ENCODE results near the gene RABGAP1L.
"Not testable (repeated sequence)": the region's sequence is repeated elsewhere in the genome, so short reads cannot be mapped to it uniquely, and the experiment has no call there.

The RABGAP1L gene

DNA sequence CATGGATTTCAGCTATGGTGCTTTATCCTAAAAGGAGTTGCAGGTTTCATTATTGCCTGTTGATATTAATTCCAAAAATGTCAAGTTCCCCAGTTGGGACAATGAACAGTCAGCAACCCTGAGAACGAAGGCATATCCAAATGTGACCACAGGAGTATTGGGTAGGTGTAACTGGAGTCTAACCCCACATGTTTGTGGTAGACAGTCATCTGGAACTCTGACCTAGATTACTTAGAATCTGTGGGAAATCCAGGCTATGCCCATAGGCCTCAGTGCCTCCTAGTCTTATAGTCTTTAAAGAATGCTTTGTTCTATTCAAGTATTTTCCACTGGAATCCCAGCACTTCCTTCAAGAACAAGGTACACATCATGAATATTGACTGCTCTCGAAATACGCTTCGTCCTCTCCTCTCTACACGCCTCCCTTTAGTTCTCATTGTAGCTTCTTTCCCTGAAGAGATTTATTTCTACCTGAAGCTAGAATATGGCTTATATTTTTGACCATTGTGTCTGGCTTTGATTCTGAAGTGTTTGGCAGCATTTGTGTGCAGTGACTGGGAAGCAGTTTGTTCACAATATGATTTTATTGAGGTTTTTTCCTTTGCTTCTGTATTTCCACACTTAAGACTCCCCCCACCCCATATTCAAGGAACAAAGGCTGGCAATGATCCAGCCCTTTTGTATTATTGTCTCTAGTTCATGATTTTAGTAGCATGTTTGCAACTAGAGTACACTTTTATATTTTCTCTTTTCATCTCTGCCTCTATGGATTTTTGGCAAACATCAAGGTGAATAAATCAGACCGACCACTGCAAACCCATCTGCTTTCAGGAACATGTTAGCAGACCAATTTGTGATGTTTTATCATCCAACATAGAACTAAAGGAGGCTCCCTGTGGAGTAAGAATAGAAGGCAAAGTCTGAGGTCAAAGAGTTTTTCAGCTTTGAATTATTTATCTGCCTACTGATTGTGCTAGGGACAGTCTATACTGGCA lies 467.0 kb downstream of the RABGAP1L start:
- no peak for DNase-seq (ENCODE audit: low read depth)
- TF ChIP-seq, protein P1, sequence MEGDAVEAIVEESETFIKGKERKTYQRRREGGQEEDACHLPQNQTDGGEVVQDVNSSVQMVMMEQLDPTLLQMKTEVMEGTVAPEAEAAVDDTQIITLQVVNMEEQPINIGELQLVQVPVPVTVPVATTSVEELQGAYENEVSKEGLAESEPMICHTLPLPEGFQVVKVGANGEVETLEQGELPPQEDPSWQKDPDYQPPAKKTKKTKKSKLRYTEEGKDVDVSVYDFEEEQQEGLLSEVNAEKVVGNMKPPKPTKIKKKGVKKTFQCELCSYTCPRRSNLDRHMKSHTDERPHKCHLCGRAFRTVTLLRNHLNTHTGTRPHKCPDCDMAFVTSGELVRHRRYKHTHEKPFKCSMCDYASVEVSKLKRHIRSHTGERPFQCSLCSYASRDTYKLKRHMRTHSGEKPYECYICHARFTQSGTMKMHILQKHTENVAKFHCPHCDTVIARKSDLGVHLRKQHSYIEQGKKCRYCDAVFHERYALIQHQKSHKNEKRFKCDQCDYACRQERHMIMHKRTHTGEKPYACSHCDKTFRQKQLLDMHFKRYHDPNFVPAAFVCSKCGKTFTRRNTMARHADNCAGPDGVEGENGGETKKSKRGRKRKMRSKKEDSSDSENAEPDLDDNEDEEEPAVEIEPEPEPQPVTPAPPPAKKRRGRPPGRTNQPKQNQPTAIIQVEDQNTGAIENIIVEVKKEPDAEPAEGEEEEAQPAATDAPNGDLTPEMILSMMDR (conservative IDR thresholded peaks at IDR 0.05; ENCODE audit: low read depth, low read length) = no peak
- no peak overlapping the region for H3K4me3 ChIP-seq (ENCODE audit: low read length)

DNA sequence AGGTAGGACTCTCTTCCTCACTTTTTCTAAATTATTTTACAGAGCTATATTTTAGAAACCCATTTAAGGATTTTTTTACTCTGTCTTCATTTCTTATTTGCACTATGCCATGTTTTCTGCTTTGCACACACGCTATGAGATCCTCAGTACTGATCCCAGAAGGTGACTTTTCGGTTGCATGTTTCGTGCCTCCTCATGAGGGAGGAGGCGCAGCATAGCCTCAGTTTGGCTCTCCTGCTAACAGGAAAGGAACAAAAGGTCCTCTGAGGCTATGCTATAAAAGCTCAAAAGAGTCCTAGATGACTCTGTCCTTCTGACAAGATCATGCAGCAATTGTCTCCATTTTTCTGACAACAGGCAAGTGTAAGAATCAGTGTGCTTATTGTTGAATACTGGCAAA lies 478.2 kb downstream of the RABGAP1L start:
- no peak for DNase-seq (ENCODE audit: low read depth)
- TF ChIP-seq, protein P1 (conservative IDR thresholded peaks at IDR 0.05; ENCODE audit: low read depth, low read length) = no peak
- no peak overlapping the region for H3K4me3 ChIP-seq (ENCODE audit: low read length)

- no peak overlapping the region for H3K4me3 ChIP-seq (ENCODE audit: low read length)
- DNase-seq (ENCODE audit: low read depth) = no peak
- TF ChIP-seq, protein P1 (conservative IDR thresholded peaks at IDR 0.05; ENCODE audit: low read depth, low read length) = no peak
Measured at GRCh38 chr1:174639461-174639860, 480.1 kb downstream of the RABGAP1L start.

DNA sequence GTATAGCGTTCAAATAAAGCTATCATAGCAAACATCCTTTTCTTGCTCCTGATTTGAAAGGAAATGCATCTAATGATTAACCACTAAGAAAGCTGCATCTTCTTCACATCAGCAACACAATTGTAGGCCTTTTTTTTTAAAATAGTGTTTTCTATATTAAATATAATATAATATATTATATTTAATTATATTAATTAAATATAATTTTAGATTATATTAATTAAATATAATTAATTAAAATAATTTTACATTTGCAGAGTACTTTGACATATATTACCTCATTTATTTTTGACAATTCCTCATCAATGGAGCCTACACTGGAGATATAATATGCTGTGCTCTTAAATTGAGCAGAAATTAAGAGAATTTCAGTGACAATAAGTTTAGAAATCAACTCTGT lies 481.5 kb downstream of the RABGAP1L start:
- DNase-seq (ENCODE audit: low read depth) = no peak
- H3K4me3 ChIP-seq (ENCODE audit: low read length) = no peak overlapping the region
- TF ChIP-seq, protein P1 (conservative IDR thresholded peaks at IDR 0.05; ENCODE audit: low read depth, low read length) = no peak

- no peak for DNase-seq (ENCODE audit: low read depth)
Measured at GRCh38 chr1:174642393-174642792, 483.1 kb downstream of the RABGAP1L start.

DNA sequence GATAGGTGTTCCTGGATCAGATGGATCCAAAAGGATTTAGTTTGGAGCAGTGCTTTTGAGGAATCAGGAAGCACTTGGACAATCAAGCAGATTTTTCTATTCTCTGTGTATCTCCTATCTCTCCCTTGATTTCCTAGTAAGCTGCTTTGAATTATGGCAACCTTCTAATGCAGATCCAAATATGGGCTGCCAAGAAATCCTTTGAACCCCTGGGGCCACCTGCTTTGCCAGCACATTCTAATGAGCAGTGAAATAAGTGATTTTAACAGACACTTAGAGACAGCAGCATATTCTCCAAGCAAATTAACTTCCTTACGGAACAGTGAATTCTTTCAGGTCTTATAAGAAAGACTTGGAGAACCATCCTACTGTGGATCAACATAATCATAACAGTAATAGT lies 483.9 kb downstream of the RABGAP1L start:
- TF ChIP-seq, protein P1 (conservative IDR thresholded peaks at IDR 0.05; ENCODE audit: low read depth, low read length) = no peak
- no peak for DNase-seq (ENCODE audit: low read depth)
- H3K4me3 ChIP-seq (ENCODE audit: low read length) = no peak overlapping the region

More at GRCh38 chr1:174642393-174642792, 483.1 kb downstream of the RABGAP1L start:
- TF ChIP-seq, protein P1 (conservative IDR thresholded peaks at IDR 0.05; ENCODE audit: low read depth, low read length) = no peak
- no peak overlapping the region for H3K4me3 ChIP-seq (ENCODE audit: low read length)

GRCh38 chr1:174649572-174649971 lies 490.3 kb downstream of the RABGAP1L start:
- DNase-seq (ENCODE audit: low read depth); H3K4me3 ChIP-seq (ENCODE audit: low read length): not testable (repeated sequence)

All from retinal pigment epithelial cell (primary cell).